Medulla oblongata (tissue), 1 donor: ENCODE data around the gene AACS.
"Not testable (repeated sequence)": the region's sequence is repeated elsewhere in the genome, so short reads cannot be mapped to it uniquely, and the experiment has no call there.

Experiments used
- DNase-seq: peaks from one replicate; pipeline ENCODE4 v3.0.0-alpha.2; 2015; ENCODE audit errors: extremely low spot score

The AACS gene

DNA sequence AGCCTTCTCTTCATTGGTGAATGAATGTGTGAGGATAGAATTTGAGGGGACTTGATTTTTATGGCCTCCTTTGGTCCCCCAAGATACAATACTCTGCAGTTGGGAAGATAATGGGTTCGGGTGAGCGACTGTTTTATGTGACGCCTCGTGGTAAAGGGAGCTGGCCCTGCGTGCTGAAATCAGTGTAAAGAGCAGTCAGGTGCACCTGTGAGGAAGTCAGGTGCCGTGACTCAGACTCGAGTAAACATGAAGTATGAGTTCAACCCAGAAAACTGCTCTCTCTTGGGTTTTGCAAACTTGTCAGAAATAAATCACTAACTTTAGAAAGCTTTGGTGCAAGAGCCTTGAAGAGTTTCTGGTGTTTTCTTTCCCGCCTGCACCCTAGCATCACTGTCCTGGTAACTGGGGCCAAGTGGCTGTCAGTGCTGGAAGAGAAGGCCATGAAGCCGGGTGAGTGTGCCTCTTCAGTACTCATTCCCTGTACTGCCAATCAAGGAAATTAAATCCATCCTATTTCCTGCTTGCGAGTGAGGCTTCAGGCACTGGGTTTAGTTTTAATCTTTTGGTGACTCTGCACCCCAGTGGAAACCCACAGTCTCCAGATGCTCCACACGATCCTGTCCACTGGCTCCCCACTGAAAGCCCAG, 59.2 kb downstream of the AACS start:
- DNase-seq = no peak

DNA sequence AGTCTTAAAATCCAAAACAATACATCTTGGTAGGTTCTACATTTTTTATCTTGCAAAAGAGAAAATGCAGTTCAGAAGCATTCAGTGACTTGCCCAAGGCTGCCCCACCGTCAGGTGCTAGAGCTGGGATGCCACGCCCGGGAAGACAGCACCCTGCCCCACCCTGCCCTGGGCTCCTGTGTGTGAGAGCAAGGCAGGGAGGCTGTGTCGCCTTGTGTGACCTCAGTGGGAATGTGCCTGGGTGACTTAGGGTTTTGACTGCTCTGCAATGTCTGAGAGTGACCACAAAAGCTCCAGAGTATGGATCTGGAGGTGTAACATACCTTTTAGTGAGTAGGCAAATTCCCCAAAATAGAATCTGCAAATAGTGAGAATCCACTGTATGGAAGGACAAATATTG, 60.0 kb downstream of the AACS start:
- DNase-seq = no peak

DNA sequence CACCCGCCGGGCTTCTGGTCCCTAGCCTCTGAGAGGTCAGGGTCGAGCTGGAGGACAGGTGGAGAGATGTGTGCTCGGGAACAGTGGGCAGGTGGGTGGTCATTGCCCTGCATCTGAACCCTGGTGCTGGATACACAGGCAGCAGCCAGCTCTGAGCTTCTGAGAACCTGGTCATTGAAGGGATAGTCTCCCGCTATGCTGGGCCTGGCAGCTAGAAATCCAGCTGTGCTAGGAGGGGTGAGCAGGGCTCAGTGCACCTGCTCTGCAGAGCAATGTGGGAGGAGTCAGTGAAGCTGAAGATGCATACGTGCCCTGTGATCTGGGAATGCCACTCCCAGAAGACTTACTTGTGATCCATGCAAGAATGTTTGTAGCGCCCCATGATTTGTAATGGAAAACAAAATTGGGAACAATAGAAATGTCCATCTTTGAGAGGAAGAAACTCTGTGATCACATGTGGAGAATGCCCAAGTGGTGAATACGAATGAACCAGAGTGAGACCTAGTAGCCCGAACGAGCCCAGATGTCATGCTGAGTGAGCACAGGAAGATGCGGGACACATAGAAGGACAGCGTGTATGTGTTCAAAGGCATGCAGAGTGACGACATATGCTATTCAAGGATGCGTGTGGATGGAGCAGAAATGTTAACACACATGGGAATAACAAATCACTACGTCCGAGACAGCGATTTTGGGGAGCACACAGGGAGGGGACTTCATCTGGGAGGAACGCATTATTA, 63.4 kb downstream of the AACS start:
- no peak for DNase-seq

DNA sequence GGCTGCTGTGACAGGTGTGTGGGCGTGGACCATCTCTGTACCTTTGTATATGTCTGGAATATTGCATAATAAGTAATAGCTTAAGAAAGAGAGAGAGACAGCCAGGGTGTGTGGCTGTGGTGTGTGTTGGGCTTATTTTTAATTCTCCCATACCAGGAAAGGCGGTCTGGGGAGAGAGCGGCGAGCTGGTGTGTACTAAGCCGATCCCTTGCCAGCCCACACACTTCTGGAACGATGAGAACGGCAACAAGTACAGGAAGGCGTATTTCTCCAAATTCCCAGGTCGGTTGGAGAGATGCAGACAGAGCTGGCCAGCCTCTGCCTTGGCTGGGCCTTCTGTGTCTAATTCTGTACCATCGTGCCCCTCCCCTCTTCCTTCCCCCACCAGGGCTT, 63.9 kb downstream of the AACS start:
- DNase-seq = no peak

DNA sequence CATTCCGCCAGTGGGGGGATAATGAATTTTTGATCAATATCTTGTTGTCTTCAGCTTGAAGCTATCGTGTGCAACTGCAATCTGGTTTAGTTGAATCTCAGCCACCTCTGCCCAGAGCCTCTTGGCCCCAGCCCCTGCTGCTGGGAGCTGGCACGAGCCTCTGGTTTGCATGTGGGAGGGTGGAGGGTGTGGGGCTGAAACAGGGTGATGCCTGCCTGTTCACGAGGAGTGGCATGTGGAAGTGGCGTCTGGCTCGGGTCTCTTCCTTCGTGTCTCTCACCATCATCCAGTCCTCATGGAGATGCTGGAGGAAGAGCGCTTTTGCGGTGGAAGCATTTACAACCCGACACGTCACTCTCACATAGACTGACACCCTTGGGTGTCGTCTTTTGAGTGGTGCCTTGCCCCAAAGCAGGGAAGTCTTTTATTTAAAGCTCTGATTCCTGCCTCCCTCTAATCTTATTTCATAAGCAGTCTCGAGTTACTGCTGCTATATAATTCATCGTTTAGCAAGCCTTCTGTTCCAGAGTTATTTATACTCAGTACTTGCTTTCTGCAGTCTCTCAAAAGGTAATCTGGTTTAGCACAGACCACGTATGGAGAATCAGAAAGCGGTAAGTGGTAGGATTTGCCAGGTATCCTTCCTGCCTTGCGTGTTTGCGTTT, 64.5 kb downstream of the AACS start:
- no peak for DNase-seq

DNA sequence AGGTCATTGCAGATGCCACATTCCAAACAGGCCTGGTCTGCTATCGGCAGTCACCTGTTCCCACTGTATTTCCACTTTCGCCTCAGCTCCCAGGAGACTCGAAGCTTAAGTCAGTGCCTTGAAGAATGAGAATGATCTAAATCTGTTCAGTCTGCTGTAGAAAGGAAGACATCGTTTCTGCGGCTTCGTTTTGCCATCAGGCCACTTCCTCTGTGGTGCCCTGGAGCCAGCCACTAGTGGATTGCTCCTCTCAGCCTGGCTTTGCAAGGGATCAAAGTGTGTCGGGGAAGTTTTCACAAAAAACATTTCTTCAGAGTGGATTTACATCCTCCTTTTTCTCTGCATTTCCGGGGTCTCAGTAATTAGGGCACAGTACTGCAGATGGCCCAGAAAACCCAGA, 66.7 kb downstream of the AACS start:
- DNase-seq = no peak

DNA sequence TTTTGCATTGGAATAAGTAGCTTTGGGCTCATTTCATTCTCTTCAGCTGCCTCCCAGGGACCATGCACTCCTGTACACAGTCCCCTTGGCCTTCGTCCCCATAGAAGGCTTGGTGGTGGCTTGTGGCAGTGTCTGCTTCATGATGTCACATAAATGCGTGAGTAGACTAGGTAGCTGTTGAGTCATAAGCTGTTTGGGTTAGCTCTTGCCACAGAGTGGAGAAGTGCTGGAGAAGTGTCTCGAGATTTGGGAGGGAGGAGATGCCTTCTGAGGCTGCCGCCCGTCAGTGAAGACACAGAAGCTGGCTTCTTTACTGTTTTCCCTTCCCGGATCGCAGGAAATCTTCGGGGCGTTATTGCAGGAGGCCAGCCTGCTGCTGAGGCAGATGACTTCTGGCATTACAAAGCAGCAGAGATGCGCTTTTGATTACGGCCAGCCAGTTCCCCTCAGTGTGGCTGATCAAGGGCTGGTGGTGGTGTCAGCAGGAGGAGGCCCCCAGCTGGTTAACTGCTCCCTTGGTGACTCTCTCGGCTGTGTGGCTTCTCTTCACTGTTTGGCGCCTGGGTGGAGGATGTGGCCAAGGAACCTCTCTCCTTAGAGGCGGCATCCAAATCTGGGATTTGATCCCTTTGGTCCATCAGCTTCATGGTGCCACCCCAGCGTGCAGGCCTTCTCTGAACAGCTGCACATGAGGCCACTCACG, 67.6 kb downstream of the AACS start:
- DNase-seq = no peak

DNA sequence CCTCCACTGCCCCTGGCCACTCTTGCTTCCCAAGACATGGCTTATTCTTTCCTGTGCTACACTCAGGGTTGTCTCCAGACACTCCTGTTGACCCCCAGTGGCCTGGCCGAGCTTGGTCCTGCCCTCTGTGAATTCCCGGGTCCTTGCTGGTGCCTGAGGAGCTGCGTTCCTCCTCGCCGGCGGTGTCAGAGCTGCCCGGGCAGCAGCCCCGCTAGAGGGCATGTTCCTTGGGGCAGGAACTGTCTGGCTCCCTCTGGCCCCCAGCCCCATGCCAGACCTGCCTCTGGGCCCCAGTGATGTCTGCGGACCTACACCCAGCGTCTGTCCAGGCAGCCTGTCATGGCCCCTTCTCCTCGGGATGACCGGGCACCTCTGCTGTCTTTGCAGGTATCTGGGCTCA, 68.4 kb downstream of the AACS start:
- DNase-seq = no peak

DNA sequence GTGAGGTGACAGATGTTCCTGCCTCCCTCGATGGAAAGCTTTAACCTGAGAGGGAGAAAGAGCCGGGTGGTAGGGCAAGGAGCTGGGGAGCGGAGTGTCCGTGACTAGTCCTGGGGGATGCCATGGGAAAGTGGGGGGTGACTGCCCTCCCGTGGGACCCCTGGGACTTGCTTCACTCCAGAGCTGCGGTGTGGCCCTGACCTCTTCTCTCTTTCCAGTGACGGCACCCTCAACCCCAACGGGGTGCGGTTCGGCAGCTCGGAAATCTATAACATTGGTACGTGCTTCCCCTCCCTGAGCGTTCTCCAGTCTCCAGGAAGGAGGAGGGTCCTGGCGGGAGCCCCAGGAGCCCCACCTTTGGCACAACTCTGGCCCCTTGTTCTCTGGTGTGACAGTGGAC, 69.3 kb downstream of the AACS start:
- DNase-seq = no peak

DNA sequence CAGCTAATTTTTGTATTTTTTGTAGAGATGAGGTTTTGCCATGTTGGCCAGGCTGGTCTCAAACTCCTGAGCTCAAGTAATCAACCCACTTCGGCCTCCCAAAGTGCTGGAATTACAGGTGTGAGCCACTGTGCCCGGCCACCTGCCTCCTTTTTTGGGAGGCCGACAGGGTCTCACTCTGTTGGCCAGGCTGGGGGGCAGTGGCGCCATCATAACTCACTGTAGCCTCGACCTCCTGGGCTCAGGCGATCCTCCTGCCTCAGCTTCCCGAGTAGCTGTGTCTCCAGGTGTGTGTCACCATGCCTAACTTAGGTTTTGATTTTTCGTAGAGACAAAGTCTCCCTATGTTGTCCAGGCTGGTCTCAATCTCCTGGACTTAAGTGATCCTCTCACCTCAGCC, 70.7 kb downstream of the AACS start:
- no peak for DNase-seq

DNA sequence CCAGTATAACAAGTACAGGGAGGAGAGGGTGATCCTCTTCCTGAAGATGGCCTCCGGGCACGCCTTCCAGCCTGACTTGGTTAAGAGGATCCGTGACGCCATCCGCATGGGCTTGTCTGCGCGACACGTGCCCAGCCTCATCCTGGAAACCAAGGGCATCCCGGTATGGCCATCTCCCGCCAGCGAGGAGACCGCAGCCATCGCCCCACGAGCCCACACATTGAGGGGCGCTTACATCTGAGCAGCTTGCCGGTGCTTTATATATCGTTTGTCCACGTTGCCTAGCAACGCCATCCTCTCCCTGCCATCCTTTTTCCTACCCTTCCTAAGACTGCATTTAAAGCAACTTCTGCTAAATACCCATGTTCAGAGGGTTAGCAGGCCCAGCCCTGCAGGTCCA, 71.5 kb downstream of the AACS start:
- no peak for DNase-seq

DNA sequence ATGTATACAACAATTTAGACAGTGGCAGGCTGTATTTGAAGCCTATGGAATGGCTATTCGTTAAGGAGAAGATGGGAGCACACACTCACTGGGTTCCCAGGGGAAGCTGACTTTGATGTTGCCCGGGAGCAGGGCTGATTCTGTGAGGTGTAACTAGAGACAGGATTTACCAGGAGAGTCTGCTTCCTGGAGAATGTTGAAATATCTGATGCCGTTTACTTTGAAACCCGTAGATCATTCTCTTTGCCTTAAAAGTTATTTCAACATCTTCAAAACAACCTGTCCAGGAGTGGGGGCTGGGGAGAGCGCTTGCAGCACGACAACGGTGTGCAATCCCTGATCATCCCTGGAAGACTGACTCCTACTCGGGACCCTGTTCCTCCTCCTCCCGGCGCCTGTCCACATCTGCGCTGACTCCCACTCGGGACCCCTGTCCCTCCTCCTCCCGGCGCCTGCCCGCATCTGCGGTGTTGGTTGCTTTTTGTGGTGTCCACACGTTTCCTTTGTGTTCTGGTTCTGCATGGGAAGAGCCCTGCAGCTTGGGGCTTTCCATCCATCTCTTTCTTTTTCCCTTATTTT, 72.6 kb downstream of the AACS start:
- DNase-seq = no peak

DNA sequence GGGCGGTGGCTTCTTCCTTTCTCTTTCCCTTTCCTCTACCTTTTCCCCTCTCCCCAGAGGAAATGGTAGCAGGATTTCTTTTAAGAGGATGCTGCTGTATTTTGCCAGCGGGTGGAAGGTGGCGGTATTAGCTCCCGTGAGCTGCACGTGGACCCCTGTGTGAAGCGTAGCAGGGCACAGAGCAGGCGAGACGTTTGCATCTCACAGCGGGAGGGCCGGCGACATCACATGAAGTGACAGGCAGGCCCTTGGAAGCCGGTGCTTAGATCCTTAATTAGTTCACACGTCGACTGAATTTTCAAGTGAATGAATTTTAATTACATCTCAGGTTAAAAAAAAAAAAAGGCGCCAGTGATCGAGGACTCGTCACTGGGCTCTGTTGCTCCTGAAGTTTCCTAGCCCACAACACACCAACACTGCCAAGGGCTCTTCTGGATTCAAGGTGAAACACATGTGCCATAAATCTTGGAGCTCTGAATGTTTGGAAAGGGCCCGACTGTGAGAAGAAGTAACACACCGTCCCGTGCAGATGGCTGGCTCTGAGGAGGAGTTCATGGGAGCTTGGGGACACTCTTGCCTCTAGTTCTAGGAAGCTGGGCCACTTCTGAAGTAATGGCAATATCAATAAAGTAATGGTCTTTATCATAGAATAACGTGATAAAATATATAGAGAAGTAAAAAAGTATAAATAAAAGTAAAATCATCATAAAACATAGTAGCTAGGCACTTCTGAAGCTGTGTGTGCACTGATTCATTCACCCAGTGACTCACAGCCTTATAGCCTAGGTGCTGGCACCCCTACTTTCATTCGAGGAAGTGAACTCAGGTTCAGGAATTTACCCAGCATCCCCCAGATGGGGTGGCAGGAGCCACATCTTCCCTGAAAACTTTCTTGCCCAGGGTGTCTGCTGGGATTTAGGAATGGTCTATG, 75.3 kb downstream of the AACS start:
- no peak for DNase-seq

DNA sequence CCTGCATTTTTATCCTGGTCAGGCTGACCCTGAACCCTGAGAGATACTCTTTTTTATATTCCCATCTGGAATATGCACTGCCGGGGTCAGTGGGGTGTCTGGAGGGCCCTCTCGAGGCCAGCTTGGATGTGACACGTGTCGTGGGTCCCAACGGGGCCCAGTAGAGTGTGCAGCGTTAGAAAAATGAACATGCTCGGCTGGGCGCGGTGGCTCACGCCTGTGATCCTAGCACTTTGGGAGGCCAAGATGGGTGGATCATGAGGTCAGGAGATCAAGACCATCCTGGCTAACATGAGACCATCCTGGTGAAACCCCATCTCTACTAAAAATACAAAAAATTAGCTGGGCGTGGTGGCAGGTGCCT, 76.0 kb downstream of the AACS start:
- DNase-seq = not testable (repeated sequence)

DNA sequence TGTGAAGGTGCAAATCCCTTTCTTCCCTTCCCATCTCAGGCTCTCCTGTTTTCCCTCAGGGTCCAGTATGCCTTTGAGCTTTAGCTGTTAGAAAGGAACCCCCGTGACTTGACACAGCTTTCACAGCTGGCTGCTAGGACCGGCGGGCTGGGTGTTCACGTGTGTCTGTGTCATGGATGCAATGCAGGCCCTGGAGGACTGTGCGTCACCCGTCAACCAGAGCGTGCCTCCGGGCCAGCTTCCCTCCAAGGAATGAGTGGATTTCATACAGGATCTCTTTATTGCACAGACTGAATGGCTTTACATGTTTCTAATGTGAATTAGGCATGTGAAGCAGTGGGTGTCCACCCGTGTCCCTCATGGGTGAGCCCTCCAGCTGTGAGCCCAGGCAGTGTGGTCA, 77.4 kb downstream of the AACS start:
- no peak for DNase-seq

DNA sequence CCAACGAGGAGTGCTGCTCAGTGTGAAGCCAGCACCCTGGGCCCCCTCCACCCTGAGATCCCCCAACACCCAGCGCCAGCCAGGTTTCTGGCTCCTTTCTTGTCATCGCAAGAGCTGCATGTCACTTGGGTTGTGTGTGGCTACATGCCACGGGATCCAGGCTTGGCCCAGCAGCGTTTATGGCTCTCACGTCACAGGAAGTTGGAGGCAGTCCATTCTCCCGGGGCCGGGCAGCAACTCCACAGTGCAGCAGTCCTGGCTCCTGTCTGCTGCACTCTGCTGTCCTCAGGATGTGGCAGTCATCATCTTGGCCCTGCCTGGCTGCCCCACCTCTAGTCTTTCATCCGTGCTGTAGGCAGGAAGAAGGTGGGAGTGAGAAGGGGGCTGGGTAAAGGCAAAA, 78.3 kb downstream of the AACS start:
- no peak for DNase-seq

DNA sequence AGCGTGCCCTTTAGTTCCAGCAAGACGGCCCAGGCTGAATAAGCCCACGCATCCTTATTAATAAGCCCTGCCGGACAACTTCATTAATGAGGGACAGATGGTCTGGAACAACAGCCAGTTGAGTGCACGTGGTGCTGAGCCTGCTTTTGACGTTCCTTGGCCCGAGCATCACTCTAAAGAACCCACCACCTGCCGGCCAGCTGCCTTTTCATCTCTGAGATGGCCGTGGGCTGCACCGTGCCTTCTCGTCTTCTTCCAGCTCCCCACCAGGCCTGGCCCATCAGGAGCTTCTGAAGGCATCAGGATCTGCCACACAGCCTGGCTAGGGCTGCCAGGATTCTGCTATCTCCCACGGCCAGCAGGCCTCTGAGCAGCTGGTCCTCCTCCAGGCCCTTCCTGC, 80.0 kb downstream of the AACS start:
- no peak for DNase-seq

DNA sequence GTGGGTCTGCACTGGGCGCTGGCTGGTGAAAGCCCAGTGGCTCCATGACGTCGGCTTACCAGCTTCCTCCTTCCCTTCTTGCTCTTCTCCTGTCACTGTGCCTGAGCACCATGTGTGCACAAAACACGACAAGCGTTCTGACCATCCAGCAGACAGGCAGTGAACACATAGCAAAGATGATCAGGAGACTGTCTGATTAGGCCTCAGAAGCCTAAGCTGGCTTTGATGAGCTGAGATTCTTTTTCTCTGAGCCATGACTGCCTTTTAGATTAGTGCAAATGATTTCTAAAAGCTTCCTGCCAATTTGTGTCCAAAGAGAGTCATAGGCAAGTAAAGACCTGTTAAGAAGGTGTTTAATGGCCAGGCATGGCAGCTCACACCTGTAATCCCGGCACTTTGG, 83.1 kb downstream of the AACS start:
- DNase-seq = no peak

DNA sequence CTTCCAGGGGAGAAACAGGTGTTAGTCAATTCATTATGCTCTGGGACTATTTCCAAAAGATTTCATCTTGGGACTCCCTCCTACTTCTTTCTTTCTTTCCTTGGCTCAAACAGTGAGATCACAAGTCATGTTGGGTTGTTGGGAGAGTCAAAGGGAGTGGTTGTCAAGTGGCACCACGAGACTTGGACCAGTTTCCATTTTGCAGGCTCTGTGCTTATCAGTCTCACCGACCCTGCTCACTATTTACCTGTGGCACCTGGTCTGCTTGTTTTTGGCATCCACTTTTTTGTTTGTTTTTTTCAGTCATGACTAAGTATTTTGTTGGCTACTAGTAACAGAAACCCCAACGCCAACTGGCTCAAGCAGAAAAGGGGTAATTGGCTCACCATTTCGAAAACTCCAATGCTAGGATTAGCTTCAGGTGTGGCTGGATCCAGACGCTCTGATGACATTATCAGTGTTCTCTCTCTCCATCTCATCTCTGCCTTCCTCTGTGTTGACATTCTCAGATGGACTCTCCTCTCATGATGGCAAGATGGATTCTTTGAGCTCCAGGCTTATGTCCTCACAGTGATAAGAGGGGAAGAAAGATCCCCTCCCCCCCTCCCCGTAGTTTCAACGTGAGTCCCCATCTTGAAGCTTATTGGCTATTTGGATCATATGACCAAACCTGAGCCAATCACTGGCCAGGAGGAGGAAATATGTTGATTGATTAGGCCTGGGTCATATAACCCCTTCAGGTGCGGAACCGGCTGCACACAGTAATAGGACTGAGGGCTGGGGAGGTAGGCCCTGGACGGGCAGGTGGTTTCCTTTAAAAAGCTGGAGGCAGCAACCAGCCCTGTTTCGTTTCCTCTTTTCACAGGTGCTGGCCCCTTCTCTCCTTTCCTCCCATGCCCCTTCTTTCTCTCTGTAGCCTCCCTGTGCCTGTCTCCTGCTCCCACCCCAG, 84.2 kb downstream of the AACS start:
- DNase-seq = no peak

DNA sequence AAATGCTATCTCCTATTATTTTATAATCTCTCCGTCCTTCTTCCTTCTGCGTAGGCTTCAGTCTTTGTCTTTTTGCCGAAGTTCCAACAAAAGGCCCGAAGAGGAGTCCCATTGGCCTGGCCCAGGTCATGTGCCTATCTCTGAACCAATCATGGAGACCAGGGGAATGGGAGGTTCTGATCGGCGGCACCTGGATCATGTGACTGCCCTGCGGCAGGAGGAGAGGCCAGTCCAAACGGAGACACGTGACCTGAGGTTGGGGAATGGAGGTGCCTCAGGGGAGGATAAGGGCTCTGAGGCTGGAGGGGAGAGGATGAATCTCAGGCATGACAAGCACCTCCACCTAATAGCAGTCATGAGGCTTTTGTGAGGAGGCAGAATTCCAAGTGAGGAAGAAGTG, 86.0 kb downstream of the AACS start:
- no peak for DNase-seq
